K562 (cell line): ENCODE results near the gene NMT1.

ENCODE experiments used
- BMI1 ChIP-seq: fragments of 150-350 bp; IDR thresholded peaks from 2 replicates; pipeline ENCODE4 v1.6.1; 2014; ENCODE audit warnings: low read length
- EP300 ChIP-seq: IDR thresholded peaks from 2 replicates; pipeline ENCODE4 v1.6.1; 2012; ENCODE audit warnings: low read length, improper control_type of control experiment
- FOSL1 ChIP-seq: fragments of 200-800 bp; sonication (Bioruptor generic); conservative IDR thresholded peaks from 2 replicates; pipeline ENCODE4 v1.6.1; 2016; ENCODE audit warnings: missing genetic modification characterization, missing compliant biosample characterization
- NCOA2 ChIP-seq, 2 experiments: fragments of 450-650 bp; IDR thresholded peaks; 2 replicates each; pipeline ENCODE4 v1.6.1; 2018; ENCODE audit warnings: mild to moderate bottlenecking in 2 of 2, moderate library complexity in 1 of 2; ENCODE audit not compliant: partially characterized antibody in 2 of 2
- NFE2L1 ChIP-seq: fragments of 450-650 bp; IDR thresholded peaks from 2 replicates; pipeline ENCODE4 v1.6.1; 2016; ENCODE audit warnings: missing genetic modification characterization, low read depth, mild to moderate bottlenecking, missing compliant biosample characterization, moderate library complexity, borderline replicate concordance
- NFXL1 ChIP-seq: fragments of 450-650 bp; formaldehyde crosslinking; IDR thresholded peaks from 2 replicates; pipeline ENCODE4 v1.4.0; 2021; ENCODE audit warnings: mild to moderate bottlenecking
- RAD51 ChIP-seq: fragments of 450-650 bp; IDR thresholded peaks from 2 replicates; pipeline ENCODE4 v1.7.1; 2016; ENCODE audit warnings: low read depth, mild to moderate bottlenecking, borderline replicate concordance
- RBM39 ChIP-seq: fragments of 200-400 bp; formaldehyde crosslinking; optimal IDR thresholded peaks from 2 replicates; pipeline ENCODE3; 2018; ENCODE audit warnings: low read depth, low read length
- ZFP1 ChIP-seq: fragments of 450-650 bp; formaldehyde crosslinking; IDR thresholded peaks from 2 replicates; pipeline ENCODE4 v1.4.0; 2020; ENCODE audit warnings: mild to moderate bottlenecking, mixed read lengths
- ZKSCAN1 ChIP-seq: fragments of 150-350 bp; IDR thresholded peaks from 2 replicates; pipeline ENCODE4 v1.6.1; 2016; ENCODE audit warnings: low read depth, low read length
- ZNF232 ChIP-seq: sonication (generic); formaldehyde crosslinking; IDR thresholded peaks from 2 replicates; pipeline ENCODE4 v1.8.0; 2022; ENCODE audit warnings: mild to moderate bottlenecking, missing genetic modification reagents
- ZNF584 ChIP-seq: fragments of 200-800 bp; sonication (Bioruptor generic); IDR thresholded peaks from 2 replicates; pipeline ENCODE4 v1.6.1; 2016; ENCODE audit warnings: low read depth, mild to moderate bottlenecking, missing genetic modification characterization, missing compliant biosample characterization

GRCh38 chr17:45112559-45113423, 51.7 kb downstream of the NMT1 start:
- no peak for TF ChIP-seq RBM39
- no peak for TF ChIP-seq NFE2L1
- no peak for TF ChIP-seq ZKSCAN1
- no peak for TF ChIP-seq ZNF584 (CRISPR knock-in tag)
- no peak for TF ChIP-seq BMI1
- no peak for TF ChIP-seq RAD51
- no peak for TF ChIP-seq EP300
- no peak for TF ChIP-seq FOSL1 (tag)
- no peak for TF ChIP-seq ZFP1 (CRISPR knock-in tag)
- no peak for TF ChIP-seq NCOA2 (IDR thresholded peaks at IDR 0.05; ENCODE audit: partially characterized antibody in 2 of 2)
- TF ChIP-seq NFXL1: no peak
- no peak for TF ChIP-seq ZNF232 (CRISPR knock-in tag)
